ENCODE results near the gene SLAIN2.

Gene SLAIN2

GRCh38 chr4:48321312-48321711 is 20.0 kb upstream of the SLAIN2 start:
- H3K27ac Mint-ChIP-seq = no peak overlapping the region
- H3K27me3 Mint-ChIP-seq = no peaks in the 10 kb centered on the region

GRCh38 chr4:48322063-48322462 is 19.3 kb upstream of the SLAIN2 start:
- H3K4me1 Mint-ChIP-seq (ENCODE audit: low read depth in 2 of 2) = no peaks in the 10 kb centered on the region
- ATAC-seq (replicated peaks) (no peak), DNase-seq (no peak)
- H3K4me3 Mint-ChIP-seq = no peak overlapping the region
- no peak overlapping the region for H3K27ac Mint-ChIP-seq
- no peaks in the 10 kb centered on the region for H3K27me3 Mint-ChIP-seq
- no peaks in the 10 kb centered on the region for H3K9me3 Mint-ChIP-seq
- H3K36me3 Mint-ChIP-seq (ENCODE audit: insufficient read depth) = no peaks in the 10 kb centered on the region

More at GRCh38 chr4:48321312-48321711, 20.0 kb upstream of the SLAIN2 start:
- ATAC-seq (replicated peaks) = no peak
- no peaks in the 10 kb centered on the region for H3K9me3 Mint-ChIP-seq
- no peak overlapping the region for H3K4me3 Mint-ChIP-seq
- H3K4me1 Mint-ChIP-seq (ENCODE audit: low read depth in 2 of 2) = no peaks in the 10 kb centered on the region
- H3K36me3 Mint-ChIP-seq (ENCODE audit: insufficient read depth) = no peaks in the 10 kb centered on the region
- DNase-seq = no peak

- H3K9me3 Mint-ChIP-seq = no peaks in the 10 kb centered on the region
- no peak for ATAC-seq (replicated peaks)
- H3K4me3 Mint-ChIP-seq = no peak overlapping the region
- no peaks in the 10 kb centered on the region for H3K36me3 Mint-ChIP-seq (ENCODE audit: insufficient read depth)
- DNase-seq = no peak
- no peaks in the 10 kb centered on the region for H3K27me3 Mint-ChIP-seq
- H3K27ac Mint-ChIP-seq = no peak overlapping the region
- no peaks in the 10 kb centered on the region for H3K4me1 Mint-ChIP-seq (ENCODE audit: low read depth in 2 of 2)
These were observed 17.0 kb upstream of the SLAIN2 start for GRCh38 chr4:48324281-48324680.

GRCh38 chr4:48329193-48329592 is 12.1 kb upstream of the SLAIN2 start:
- H3K27ac Mint-ChIP-seq = no peak overlapping the region

GRCh38 chr4:48329976-48330375 is 11.4 kb upstream of the SLAIN2 start:
- DNase-seq = no peak
- Mint-ChIP-seq H3K4me3 (no peak overlapping the region), H3K36me3 (ENCODE audit: insufficient read depth) (no peaks in the 10 kb centered on the region), H3K9me3 (no peaks in the 10 kb centered on the region), H3K4me1 (ENCODE audit: low read depth in 2 of 2) (no peaks in the 10 kb centered on the region), H3K27me3 (peaks cover 0 to 6% of the 10 kb centered on the region in 2 donors), H3K27ac (no peak overlapping the region)
- ATAC-seq (replicated peaks) = no peak

More at GRCh38 chr4:48329193-48329592, 12.1 kb upstream of the SLAIN2 start:
- DNase-seq = no peak
- Mint-ChIP-seq H3K4me3 (no peak overlapping the region), H3K4me1 (ENCODE audit: low read depth in 2 of 2) (no peaks in the 10 kb centered on the region), H3K36me3 (ENCODE audit: insufficient read depth) (no peaks in the 10 kb centered on the region), H3K27me3 (peaks cover 0 to 6% of the 10 kb centered on the region in 2 donors), H3K9me3 (no peaks in the 10 kb centered on the region)
- ATAC-seq (replicated peaks) = no peak

GRCh38 chr4:48331577-48332330 is 9.6 kb upstream of the SLAIN2 start:
- H3K27me3 Mint-ChIP-seq = peaks cover 0 to 11% of the 10 kb centered on the region in 2 donors
- no peaks in the 10 kb centered on the region for H3K36me3 Mint-ChIP-seq (ENCODE audit: insufficient read depth)
- H3K4me3 Mint-ChIP-seq = no peak overlapping the region
- no peaks in the 10 kb centered on the region for H3K4me1 Mint-ChIP-seq (ENCODE audit: low read depth in 2 of 2)
- no peaks in the 10 kb centered on the region for H3K9me3 Mint-ChIP-seq
- ATAC-seq (replicated peaks) (no peak), DNase-seq (no peak)
- H3K27ac Mint-ChIP-seq = no peak overlapping the region

- Mint-ChIP-seq H3K4me3 (no peak overlapping the region), H3K27ac (no peak overlapping the region), H3K9me3 (no peaks in the 10 kb centered on the region), H3K36me3 (ENCODE audit: insufficient read depth) (no peaks in the 10 kb centered on the region), H3K4me1 (ENCODE audit: low read depth in 2 of 2) (no peaks in the 10 kb centered on the region), H3K27me3 (peaks cover 0 to 11% of the 10 kb centered on the region in 2 donors)
- ATAC-seq (replicated peaks) (no peak), DNase-seq (no peak)
These were observed 8.7 kb upstream of the SLAIN2 start for GRCh38 chr4:48332661-48333060.

GRCh38 chr4:48333587-48333986 is 7.7 kb upstream of the SLAIN2 start:
- Mint-ChIP-seq H3K4me3 (no peak overlapping the region), H3K36me3 (ENCODE audit: insufficient read depth) (no peaks in the 10 kb centered on the region), H3K9me3 (no peaks in the 10 kb centered on the region), H3K27ac (no peak overlapping the region), H3K27me3 (peaks cover 0 to 11% of the 10 kb centered on the region in 2 donors), H3K4me1 (ENCODE audit: low read depth in 2 of 2) (no peaks in the 10 kb centered on the region)
- ATAC-seq (replicated peaks) = no peak
- DNase-seq = no peak

GRCh38 chr4:48334236-48334635 is 7.1 kb upstream of the SLAIN2 start:
- Mint-ChIP-seq H3K27me3 (peaks cover 0 to 11% of the 10 kb centered on the region in 2 donors), H3K27ac (no peak overlapping the region), H3K4me3 (no peak overlapping the region), H3K4me1 (ENCODE audit: low read depth in 2 of 2) (no peaks in the 10 kb centered on the region), H3K36me3 (ENCODE audit: insufficient read depth) (no peaks in the 10 kb centered on the region), H3K9me3 (no peaks in the 10 kb centered on the region)
- ATAC-seq (replicated peaks) = no peak
- no peak for DNase-seq

- Mint-ChIP-seq H3K9me3 (no peaks in the 10 kb centered on the region), H3K27ac (no peak overlapping the region), H3K4me1 (ENCODE audit: low read depth in 2 of 2) (peaks cover 0 to under 1% of the 10 kb centered on the region in 2 donors), H3K4me3 (no peak overlapping the region), H3K27me3 (peaks cover 0 to 11% of the 10 kb centered on the region in 2 donors), H3K36me3 (ENCODE audit: insufficient read depth) (no peaks in the 10 kb centered on the region)
- DNase-seq (no peak), ATAC-seq (replicated peaks) (no peak)
These were observed 6.4 kb upstream of the SLAIN2 start for GRCh38 chr4:48334900-48335384.

- DNase-seq (no peak), ATAC-seq (replicated peaks) (no peak)
- no peak overlapping the region for H3K27ac Mint-ChIP-seq
- peaks cover 4% of the 10 kb centered on the region for H3K36me3 Mint-ChIP-seq (ENCODE audit: insufficient read depth)
- H3K4me3 Mint-ChIP-seq = no peak overlapping the region
- H3K9me3 Mint-ChIP-seq = no peaks in the 10 kb centered on the region
- H3K27me3 Mint-ChIP-seq = peaks cover 0 to 5% of the 10 kb centered on the region in 2 donors
- H3K4me1 Mint-ChIP-seq (ENCODE audit: low read depth in 2 of 2) = peaks cover 5% of the 10 kb centered on the region in 2 donors
These were observed 5.0 kb upstream of the SLAIN2 start for GRCh38 chr4:48336146-48336870.

GRCh38 chr4:48337731-48338130 is 3.6 kb upstream of the SLAIN2 start:
- peaks cover 0 to 5% of the 10 kb centered on the region in 2 donors for H3K27me3 Mint-ChIP-seq
- H3K27ac Mint-ChIP-seq = no peak overlapping the region
- H3K9me3 Mint-ChIP-seq = no peaks in the 10 kb centered on the region
- DNase-seq = no peak
- peaks cover 11 to 18% of the 10 kb centered on the region in 2 donors for H3K4me1 Mint-ChIP-seq (ENCODE audit: low read depth in 2 of 2)
- H3K4me3 Mint-ChIP-seq = no peak overlapping the region
- H3K36me3 Mint-ChIP-seq (ENCODE audit: insufficient read depth) = peaks cover 13% of the 10 kb centered on the region
- no peak for ATAC-seq (replicated peaks)

GRCh38 chr4:48339642-48340041 is 1.7 kb upstream of the SLAIN2 start:
- peaks cover 13% of the 10 kb centered on the region for H3K36me3 Mint-ChIP-seq (ENCODE audit: insufficient read depth)
- H3K4me3 Mint-ChIP-seq = peak overlapping the region; percentile 90 to 94
- H3K9me3 Mint-ChIP-seq = no peaks in the 10 kb centered on the region
- DNase-seq = no peak
- peaks cover 0 to 5% of the 10 kb centered on the region in 2 donors for H3K27me3 Mint-ChIP-seq
- no peak for ATAC-seq (replicated peaks)
- peaks cover 22 to 34% of the 10 kb centered on the region in 2 donors for H3K4me1 Mint-ChIP-seq (ENCODE audit: low read depth in 2 of 2)
- H3K27ac Mint-ChIP-seq = peak overlapping the region in 1 of 2 donors; percentile 39
